Endometrial microvascular endothelial cells (primary cell): ENCODE data around the gene ADCY3. TPM values are rescaled to one million over a fixed set of nuclear protein-coding genes. Genes with fewer than 3 reads are reported as not detected.

Experiments
- in situ Hi-C: cut with HindIII; loops from 2 replicates; pipeline ENCODE4 v1.10.0; 2017; ENCODE audit warnings: low sequenced_read_pairs, low pct_unique_long_range_greater_than_20kb; ENCODE audit errors: inconsistent ontology term
- total RNA-seq: library from RNA; depleted of rRNA; stranded (reverse); fragments of >200 nt; gene quantifications from one replicate; pipeline ENCODE4 v1.2.3, GENCODE V29; 2015; ENCODE audit errors: inconsistent ontology term

Gene ADCY3
- total RNA-seq, 1 donor from 2014 or later, result 38.0 TPM

- in situ Hi-C loops, result no loop called here
Observed at GRCh38 chr2:24928036-24928435, 8.0 kb upstream of the ADCY3 start.

DNA sequence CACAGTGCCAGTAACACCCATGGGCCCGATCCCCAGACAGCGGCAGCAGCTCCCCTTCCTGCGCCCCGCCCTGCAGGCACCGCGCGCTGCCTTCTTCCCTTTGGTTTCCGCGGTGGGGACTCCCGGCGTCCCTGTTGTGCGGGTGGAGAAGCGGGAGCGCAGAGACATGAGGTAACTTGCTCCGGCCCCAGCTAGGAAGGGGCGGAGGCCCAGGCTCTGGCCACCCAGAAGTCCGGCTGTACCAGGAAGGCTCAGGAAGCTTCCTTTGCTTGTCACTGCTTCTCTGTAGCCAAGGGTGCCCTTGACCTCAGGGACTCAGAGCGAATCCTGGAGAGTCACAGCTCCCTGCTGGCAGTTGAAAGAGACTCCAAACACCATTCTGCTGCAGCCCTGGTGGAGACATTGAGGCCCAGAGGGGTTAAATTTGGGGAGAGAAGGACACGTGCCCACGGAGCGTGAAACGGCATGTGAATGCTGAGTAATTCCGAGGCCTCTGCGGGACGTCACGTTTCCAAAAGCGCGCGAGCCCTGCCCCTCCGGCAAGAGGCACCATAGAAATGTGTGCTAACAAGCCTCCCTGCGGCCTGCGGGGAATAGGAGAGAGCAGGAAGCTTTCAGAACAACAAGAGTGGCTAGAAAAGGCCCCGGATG is 6.7 kb upstream of the ADCY3 start:
- in situ Hi-C loops, result no loop called here

- in situ Hi-C loops, result no loop called here
Observed at GRCh38 chr2:24926220-24926601, 6.2 kb upstream of the ADCY3 start.

GRCh38 chr2:24925815-24926214 is 5.8 kb upstream of the ADCY3 start:
- in situ Hi-C loops, result no loop called here

- in situ Hi-C loops, result no loop called here
Observed at GRCh38 chr2:24924732-24925131, 4.7 kb upstream of the ADCY3 start.

DNA sequence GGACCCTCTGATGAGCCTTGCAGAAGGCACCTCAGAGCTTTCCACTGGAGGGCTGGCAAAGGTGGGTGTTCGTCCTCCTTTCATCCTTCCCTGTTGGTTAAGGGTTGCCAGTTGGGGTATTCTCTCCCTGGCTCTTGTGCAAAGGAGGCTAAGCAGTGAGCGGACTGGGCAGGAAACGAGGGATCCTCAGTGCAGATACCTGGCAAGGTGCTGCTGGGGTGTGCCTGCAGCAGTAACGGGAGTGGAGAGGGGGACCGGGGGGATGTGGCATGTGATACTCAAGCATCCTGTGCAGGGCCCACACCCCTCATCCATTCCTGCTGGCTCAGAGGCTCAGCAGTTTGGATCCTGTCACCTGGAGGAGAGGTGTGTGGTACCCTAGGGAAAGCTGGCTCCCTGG is 4.2 kb upstream of the ADCY3 start:
- in situ Hi-C loops, result no loop called here

GRCh38 chr2:24923106-24923505 is 3.1 kb upstream of the ADCY3 start:
- in situ Hi-C loops, result no loop called here

DNA sequence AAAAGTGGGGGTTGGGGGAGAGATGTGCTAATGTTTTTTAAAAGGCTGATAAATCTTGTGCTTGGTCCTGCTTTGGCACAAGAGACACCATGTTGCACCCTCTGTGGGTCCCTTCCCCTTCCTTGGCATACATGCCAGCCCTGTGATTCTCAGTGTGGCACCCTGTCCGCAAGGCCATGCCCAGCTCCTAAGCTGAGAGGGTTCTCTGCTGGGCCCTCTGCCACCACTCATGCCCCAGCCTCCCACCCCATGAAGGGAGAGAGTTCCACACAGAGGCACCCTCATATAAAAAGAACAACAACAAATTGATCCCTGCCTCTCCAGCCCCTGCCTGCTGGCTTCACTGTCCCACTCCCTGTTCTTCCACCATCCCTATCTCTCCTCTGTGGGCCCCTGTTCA is 2.5 kb upstream of the ADCY3 start:
- in situ Hi-C loops, result no loop called here

DNA sequence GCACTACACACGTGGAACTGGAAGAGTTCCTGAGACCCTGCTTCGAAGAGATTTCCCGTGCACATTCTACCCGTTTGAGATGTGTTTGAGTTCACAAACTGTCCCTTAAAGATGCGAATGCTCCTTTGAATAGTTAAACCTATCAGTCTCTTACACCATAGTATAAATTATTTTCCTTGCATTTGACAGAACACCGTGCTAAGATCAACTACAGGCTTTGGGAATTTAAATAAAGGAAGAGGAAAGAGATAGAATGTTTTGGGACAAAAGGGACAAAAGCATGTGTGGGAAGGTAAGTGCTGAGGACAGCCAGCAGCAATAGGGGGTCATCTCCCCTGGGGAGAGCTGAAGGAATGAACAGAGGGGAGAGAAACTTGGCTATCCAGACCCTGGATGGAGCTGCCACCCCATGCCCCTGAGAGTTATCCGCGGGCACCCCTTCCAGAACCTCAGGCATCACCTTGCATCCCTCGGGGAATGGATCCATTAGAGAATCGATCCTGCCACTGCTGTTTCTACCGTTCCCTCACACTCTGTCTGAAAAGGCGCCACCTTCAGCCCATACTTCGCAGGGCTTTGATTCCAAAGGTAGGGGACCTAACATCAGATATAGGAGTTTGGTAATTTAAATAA is 888 bp upstream of the ADCY3 start:
- in situ Hi-C loops, result no loop called here

DNA sequence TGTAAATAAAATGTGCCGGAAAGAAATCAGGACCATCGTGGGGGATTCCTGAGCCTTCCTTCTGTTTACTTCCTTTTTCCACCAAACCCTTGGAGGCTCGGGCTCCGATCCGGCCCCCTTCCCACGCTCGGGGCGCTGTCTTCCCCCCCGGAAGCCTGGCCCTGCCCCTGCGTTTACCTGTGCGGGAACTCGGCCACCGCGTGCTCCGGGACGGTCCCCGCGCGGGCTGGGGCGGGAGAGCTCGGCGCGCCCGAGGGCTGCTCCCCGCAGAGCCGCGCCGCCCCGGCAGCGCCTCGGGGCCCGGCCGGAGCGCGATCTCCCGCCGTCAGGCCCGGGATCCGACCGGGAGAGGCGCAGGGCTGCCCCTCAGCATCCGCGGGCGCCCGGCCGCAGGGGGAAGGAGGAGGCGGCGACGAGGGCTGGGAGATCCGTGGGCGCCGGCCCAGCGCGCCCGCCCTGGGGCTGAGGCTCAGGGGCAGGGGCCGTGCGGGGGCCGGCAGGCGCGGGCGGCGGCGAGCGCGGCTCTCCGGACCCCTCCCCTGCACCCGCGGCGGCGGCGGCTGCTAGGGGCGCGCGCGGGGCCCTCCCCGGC is 435 bp downstream of the ADCY3 start:
- in situ Hi-C loops, result no loop called here

GRCh38 chr2:24919037-24919505 is 966 bp downstream of the ADCY3 start:
- in situ Hi-C loops, result no loop called here

DNA sequence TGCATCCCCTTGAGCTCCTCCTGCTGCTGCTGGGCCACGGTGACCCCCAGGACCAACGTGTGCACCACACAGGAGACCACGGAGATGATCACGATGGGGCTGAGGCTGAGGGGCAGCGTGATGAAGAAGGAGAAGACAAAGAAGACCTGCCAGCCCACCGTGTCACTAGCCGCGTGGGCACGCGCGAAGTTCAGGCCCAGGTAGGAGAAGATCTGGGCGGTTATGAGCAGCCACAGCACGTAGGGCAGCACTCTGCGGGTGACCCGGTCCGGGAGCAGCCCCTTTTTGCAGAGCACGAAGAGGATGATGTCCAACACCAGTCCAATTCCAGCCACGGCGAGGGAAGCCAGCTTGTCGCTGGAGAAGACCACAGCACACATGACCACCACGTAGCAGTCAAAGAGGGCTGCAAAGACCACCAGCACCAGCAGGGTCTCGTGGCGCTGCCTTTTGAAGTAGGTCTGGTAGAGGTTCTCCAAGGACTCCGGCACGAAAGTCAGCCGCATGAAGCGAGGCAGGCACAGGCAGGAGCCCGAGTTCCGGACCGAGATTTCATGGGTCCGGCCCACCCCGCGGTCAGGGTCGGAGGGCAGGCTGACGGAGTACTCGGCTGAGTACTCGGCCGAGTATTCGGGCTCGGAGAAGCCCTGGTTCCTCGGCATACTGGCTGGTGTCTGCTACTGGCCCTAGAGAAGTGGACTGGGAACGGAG is 1.6 kb downstream of the ADCY3 start:
- in situ Hi-C loops, result no loop called here

DNA sequence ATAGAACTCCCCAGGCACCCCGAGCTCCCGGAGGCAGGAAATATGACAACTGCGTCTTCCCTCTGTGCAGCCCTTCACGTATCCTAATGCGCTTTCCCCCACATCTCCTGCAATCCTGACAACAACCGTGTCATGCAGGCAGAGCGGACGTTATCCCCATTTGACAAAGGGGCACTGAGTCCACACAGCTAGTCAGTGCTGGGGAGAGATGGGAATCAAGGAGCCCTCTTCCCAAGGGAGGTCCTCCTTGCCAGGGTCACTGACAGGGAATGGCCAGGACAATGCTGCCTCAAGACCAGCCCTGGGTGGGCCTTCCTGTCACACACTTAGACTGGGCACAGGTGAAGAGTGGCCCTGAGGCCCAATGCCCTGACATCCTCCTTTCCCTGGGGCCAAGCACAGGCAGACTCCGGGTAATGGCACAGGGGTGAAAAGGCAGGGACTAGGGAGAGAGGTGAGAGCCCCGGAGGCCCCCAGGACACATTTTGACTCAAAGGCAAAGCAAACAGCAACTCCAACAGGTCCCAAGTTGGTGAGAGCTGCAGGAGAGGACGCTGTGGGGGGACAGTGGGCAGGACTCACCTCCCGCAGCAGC is 2.2 kb downstream of the ADCY3 start:
- in situ Hi-C loops, result no loop called here

DNA sequence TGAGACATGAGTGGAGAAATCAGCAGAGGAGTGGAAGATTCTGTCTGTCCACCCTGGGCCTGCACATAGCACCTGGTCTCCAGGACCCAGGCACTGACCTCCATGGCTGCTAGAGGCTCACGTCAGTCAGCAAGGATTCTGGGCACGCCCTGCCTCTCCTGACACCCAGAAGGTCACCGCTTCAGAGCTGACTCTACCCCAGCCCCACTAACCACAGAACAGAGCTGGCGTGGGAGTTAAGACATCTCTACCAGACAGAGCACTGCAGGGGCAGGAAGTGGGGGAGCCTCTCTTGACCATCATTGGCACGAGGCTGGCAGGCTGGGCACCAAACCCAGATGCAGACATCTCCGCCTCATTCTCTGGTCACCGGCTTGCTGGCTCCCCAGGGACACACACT is 3.0 kb downstream of the ADCY3 start:
- in situ Hi-C loops, result no loop called here

GRCh38 chr2:24915796-24916195 is 4.2 kb downstream of the ADCY3 start:
- in situ Hi-C loops, result no loop called here

DNA sequence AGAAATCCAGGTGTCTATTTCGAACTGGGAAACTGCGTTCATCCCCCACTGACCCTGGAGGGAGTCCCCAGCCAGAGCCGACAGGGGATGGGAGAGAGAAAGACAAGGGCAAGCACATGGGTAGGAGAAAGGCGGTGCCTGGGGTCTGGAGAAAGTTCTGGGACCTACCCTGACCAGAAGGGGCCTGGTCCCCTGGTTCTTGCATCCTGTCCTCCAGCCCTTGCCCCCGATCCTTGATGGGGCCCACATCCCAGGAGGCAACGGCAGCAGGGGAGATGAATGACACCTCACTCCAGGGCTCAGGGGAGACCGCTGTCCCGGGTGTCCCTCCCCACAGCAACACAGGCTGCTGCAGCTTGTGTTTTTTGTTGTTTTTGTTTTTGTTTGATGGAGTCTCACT is 4.9 kb downstream of the ADCY3 start:
- in situ Hi-C loops, result no loop called here

DNA sequence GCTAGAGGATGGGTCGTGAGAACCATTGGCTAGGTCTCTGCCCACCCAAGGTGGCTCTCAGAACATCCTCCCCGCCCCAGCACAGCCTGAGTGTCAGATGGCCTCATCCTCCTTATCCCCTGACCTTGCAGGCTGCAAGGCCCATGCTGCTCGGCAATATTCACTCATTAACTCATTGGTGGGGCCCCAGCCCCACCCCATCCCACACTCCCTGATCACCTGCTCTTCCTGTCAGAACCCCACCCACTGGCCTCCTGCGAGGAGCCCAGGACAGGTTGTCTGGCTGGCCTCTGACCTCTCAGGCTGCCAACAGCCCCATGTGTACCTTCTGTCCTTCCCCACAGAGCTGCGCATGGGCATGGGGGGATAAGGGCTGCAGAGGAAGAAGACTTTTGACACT is 5.3 kb downstream of the ADCY3 start:
- in situ Hi-C loops, result no loop called here

GRCh38 chr2:24913911-24914310 is 6.1 kb downstream of the ADCY3 start:
- in situ Hi-C loops, result no loop called here

- in situ Hi-C loops, result no loop called here
Observed at GRCh38 chr2:24912986-24913385, 7.1 kb downstream of the ADCY3 start.

GRCh38 chr2:24912523-24912922 is 7.5 kb downstream of the ADCY3 start:
- in situ Hi-C loops, result no loop called here
